Stimulated activated CD4-positive, alpha-beta T cell treated with anti-CD3 and anti-CD28 coated beads, TNF-alpha, amount 100 ng/mL, for 1 hour (primary cell): ENCODE data around the gene RAI14.

Experiments used
- DNase-seq, 3 donors: peaks; one replicate each; pipeline ENCODE4 v3.0.0-alpha.2; 2020; ENCODE audit warnings: low read depth in 3 of 3, low spot score in 1 of 3

The RAI14 gene

DNA sequence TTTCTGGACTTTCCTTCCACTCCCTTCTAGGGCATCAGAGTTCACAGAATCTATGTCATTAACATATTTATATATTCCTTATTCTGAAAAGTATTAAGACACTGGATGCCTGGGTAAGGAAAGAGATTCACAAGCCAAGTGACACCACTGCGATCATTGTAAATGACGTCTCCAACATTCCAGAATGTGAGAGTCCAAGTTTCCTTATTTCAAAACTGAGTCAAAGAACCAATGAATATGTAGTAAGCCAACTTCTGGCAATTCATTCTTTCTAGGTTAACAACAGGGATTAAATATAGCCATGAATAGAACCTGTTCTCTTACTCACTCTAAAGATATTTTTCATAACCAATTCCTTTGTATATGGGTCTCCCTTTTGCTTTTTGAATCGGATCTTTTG lies 18.1 kb downstream of the RAI14 start:
- DNase-seq: no peak

DNA sequence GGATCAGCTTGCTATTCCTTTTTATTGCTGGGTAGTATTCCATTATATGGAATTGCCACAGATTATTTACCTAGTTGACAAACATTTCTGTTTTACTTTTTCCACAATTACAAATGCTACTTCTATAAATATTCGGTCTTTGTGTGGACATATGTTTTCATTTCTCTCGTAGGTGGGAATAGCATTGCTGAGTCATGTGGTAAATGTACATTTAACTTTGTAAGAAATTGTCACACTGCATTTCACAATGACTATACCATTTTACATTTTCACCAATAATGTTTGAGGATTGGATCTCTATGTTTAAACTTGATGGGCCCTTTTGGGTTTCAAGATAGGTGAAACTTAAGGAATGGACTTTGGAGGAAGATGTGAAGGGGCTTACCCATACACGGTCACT lies 19.7 kb downstream of the RAI14 start:
- no peak for DNase-seq

DNA sequence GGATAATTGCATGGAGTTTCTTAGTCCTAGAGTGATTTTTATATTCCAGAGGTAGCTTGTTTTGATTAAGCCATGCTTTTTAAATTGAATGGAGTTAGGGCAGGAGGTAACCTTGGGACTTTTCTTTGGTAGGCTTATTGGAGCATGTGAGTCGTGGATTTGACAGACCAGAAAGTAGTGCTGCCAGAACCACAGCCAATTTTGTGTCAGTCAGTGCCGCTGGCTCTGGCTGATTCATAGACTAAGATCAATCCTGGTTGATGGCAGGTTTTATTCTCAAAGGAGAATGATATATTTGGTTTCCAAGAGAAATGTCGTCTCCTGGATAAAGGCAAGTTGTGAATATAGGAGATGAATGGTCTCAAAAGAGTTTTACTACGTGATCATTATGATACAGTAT lies 20.3 kb downstream of the RAI14 start:
- DNase-seq: no peak

DNA sequence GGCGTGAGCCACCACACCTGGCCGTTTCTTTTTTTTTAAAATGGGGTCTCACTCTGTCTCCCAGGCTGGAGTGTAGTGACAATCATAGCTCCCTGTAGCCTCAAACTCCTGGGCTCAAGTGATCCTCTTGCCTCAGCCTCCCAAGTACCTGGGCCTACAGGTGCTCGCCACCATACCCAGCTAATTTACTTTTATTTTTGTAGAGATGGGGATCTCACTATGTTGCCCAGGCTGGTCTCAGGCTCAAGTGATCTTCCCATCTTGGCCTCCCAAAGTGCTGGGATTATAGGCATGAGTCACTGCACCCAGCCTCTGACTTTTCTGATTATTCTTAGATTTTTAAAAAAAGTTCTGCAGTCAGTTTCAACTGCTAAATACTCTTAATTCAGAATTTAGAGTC lies 21.3 kb downstream of the RAI14 start:
- no peak for DNase-seq

DNA sequence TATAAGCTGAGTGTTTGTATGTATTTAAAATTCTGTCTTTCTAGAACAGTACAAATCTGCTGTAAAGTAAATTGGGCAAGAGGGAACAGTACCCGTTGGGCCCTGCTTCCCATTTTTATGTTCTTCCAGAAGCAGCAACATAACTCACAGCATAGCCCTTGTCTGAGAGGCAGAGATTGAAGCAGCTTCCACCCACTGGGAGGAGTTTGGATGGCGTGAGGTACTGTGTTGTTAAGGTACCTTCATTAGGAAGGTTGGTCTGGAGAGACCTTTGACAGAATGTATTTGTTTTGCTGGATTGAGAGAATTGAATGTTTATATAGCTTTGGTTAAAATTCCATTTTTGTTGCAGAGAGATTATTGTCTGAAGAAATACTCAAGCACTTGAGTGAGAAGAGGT lies 24.8 kb downstream of the RAI14 start:
- no peak for DNase-seq

DNA sequence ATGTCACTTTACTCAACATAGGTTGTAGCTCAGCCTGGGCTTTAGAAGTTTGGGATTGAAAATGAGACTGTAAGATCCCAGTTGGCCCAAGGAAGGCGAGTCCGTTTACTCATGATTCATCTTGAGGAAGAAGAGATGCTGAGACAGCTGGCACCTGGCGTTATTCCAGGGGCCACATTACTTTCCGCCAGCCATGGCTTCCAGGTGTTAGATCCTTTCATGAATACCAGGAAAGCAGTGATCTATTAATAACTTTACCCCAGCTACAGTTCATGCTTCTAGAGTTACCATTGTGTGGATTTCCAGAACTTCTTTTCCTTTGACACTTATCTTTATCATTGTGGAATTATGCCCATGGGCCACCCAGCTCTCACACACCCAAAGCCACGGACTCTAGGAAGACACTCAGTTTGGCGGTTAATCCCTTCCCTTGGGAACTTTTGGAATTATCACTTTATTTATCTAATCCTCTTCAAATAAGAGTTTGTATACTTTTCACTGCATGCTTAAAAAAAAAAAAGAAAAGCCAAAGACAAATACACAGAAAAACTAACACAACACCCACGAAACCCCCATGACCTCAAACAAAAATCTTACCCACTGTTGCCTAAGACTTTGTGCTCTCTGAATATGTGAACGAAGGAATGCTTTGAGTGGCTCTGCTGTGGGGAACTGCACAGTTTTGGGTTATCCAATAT lies 26.9 kb downstream of the RAI14 start:
- DNase-seq: no peak

DNA sequence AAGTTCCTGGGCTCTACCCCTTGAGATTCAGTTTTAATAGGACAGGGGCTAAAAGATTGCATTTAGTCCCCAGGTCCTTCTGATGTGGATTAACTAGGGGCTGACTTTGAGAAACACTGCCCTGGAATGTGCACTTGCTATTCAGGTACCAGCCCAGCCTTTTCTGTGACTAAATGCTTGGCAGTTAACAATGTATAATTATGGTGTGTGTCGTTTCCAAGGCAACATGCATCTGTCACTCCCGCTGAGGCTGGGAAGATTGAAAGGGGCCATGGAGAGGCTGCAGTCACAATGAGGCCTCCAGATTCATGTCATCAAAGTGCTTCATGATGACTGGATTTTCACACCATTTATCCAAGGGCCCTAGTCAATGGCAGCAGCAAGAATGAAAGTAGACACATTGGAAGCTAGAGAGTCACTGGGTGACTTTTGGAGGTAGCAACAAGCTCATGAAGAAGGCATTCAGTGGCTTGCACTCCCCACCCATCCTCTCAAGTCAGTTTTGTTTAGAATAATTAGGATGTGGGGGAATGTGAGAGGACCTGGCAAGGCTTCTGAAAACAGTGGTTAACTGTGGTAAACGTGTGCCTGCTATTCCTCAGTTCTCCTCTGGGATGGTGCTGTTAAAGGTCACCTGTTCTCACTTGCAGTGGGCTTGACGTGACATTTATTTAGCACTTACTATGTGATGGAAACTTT lies 28.3 kb downstream of the RAI14 start:
- DNase-seq: no peak

DNA sequence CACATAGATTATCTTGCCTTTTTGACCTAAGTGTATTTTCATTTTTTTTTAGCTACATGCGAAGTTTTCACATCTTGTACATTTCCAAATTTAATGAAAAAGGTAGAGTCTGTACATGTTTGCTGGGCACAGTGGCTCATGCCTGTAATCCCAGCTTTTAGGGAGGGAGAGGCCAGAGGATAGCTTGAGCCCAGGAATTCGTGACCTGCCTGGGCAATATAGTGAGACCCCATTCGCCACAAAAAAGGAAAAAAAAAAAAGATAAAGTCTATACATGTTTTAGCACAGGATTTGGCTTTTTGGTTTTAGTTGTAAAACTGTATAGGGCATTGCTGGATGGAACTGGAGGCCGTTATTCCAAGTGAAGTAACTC lies 28.8 kb downstream of the RAI14 start:
- no peak for DNase-seq

DNA sequence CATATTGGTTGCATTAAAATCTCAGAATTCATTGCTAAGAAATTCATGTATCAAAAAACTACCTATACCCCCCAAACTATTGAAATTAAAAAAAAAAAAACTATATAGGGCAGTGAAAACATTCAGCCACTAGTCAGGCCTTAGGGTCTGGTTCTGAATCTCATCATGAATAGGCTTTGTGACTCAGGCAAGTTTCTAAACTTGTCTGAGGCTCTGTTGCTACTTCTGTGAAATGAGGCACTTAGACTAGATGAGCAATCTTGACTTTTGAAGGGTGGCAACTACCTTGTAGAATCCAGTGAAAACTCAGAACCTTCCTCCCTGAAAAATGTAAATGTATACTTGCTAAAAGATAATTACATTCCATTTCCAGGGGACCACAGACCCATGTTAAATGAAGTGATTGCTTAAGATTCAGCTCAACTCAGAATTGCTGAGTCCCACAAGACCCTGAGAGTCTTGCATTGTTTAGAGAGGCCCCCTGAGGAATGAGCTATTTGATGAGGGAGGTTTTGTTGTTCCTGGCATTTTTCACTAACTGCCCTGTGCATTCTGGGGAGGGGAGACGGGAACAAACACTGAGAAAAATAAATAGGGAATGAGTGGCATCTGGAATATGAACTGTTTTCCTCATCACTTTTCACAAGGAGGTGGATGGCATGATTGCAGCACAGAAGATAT lies 29.5 kb downstream of the RAI14 start:
- DNase-seq: no peak

DNA sequence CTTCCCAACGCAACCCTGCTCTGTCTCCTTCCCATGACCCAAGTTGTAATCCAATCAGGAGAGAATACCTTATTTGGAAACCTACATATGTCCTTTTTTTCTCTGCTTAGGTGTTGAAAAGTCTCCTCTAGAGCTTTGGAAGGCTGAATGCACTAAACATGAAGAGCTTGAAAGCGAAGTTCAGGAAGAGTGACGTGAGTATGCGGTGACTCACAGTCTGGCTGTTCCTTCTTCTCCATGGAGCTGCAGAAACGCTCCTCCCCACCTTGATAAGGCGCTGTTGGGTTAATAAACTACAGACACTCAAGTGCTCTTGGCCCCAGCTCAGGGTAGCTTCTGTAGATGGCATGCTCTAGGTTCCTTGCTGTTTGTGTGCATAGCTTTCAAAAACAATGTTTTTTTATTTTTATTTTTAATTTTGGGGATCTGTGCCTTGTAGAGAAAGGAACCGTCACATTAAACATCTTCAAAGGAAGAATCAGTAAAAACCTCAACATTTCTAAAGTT lies 30.7 kb downstream of the RAI14 start:
- no peak for DNase-seq

DNA sequence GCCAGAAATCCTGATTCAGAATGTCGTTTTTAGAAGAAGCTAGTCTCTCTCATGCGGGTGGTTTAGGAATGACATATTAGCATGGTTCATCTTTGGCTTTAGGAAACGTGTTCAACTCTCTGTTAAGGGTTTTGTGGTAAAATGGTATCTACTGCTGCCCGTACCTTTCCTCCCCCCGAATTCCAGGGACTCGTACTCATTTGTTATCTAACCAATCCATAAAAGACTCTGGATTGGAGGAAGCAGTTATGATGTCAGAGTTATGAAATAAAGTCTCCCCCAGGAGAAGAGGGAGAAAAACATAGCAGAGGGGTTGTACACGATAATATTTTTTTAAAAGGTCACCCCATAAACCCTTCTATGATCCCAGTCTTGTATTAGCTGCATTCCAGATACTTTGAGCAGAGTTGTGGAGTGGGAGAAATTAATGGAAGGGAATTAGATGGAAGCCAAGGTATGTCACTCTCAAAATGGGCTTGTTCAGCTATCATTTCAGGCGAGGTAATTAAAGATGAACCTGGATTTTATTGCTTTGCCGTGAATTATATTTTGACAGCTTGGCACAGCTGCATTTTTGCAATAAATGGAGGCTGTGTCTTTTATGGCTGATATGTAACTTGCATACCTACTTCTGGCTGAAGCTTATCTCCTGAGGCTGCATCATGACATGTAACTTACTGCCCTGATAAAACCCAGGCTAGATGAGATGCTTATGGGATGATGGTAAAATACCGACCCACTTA lies 31.3 kb downstream of the RAI14 start:
- no peak for DNase-seq

DNA sequence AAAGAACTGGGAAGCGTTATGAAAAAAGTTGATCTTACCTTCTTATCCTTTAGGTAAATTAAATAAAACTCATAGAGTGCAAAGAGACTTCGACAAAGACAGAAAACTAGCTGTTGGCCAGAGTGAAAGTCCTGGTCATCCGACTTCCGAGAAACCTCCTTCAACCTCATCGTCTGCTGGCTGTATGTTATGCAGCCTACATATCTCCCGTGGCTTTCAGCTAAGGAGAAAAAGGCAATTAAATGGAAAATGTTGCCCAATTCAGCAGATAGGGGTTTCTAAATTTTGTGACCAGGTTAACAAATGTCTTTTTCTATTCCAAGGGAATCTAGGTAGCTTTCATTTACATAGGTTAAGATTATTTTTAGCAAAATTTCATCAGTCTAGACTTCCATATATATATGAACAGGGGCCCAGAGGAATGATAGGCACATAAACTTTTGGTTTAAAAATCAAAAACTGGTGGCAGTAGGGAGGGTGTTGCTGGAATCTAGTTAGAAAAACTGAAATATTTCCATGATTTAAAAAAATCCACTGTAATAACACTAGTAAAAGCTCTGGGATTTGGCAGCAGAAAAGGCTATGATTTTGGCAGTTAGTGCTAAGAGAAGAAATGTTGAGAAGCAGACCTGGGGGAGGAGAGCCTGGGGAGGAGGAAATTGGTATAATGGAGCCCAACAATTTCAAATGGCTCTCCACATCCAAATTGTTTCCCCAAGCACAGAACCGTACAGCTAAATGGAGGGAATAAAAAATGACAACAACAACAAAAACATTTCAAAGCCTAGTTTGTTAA lies 32.1 kb downstream of the RAI14 start:
- DNase-seq: no peak

DNA sequence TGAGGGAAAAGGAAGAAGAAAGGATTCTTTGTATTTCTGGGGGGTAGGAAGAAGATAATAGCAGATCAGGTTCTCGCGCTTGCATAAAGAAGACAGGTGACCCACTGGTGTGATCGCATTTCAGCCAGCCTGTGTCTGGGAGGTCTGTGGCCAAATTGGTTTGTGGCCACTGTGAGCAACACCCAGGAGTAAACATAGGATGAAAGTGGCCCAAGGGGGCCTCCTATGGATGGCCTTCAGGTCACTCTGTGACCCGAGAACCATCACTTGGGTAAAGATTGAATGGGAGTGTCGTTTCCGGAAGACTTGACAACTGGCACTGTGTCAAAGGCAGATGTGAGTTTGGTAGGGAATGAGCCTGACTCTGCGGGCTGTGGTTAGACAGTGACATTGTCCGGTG lies 34.2 kb downstream of the RAI14 start:
- no peak for DNase-seq

DNA sequence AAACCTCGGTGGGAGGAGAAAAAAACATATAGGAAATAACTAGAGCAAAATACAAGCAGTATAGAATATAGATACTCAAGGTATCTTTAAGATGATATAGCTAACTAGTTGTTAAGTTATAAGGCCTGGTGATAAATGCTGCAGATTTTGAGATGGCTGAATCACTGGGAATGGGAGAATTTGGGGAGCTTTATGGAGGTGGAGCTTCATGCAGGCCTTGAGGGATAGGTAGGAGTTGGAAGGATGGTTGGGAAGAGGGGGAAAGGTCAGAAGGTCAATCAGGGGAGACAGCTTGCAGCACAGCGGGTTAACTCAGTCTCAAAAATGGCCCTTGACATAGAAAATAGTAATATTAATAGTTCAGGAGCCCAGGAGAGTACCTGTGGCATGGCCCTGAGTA lies 34.8 kb downstream of the RAI14 start:
- no peak for DNase-seq

DNA sequence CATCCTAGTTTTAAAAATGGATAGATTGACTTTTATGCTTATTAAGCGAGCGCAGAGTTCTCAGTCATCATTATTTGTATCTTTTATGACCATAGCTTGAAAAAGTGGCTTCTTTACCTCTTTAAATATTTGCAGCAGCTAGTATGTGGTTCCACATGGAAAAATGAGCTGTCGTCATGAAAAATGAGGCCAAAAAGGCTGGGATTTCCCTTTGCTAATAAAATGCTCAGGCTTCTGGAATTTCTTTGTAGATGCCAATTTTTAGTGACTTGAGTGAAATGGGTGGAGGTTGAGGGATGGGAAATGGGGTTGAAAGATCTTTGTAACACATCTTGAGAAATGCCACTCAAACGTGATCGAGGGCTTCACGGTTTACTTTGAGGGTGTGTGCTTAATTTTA lies 35.2 kb downstream of the RAI14 start:
- no peak for DNase-seq

DNA sequence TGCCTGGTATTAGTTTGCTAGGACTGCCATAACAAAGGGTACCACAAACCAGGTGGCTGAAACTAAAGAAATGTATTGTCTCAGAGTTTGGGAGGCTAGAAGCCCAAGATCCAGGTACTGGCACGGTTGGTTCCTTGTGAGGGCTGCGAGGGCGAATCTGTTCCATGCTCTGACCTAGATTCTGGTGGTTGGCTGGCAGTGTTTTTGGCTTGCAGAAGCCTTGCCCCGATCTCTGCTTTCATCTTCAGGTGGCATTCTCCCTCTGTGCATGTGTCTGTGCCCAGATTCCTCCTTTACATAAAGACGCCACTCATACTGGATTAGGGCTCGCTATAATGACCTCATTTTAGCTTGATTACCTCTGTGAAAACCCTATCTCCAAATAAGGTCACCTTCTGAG lies 36.7 kb downstream of the RAI14 start:
- DNase-seq: no peak

DNA sequence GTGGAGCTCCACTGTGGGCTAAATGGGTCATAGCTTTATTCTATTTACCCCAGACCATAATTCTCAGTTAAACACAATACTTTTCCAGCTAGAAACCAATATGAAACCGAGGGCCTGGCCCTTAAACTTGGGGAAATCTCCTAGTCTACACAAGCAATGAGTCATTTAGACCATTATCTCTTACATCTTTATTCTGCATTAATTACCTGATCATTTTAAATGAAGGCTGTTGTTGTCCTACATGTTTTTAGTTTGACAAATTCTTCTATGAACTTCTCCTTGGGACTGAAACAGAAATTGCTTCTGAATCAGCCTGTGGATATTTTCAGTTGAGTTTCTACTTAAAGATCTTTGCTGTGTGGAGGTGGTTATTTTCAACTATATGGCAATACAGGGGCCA lies 37.9 kb downstream of the RAI14 start:
- no peak for DNase-seq

DNA sequence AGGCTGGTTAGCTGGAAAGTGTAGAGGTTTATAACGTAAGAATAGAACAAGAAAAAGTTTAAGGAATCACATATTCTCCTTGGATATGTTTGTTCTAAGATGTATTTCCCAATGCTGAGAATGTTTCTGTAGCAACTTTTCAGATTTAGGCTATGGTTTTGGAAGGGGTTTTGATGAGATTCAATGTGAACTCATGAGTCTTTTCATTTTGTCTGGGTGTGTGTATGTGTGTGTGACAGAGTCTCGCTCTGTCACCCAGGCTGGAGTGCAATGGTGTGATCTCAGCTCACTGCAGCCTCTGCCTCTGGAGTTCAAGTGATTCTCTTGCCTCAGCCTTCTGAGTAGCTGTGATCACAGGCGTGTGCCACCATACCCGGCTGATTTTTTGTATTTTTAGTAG lies 38.6 kb downstream of the RAI14 start:
- no peak for DNase-seq

DNA sequence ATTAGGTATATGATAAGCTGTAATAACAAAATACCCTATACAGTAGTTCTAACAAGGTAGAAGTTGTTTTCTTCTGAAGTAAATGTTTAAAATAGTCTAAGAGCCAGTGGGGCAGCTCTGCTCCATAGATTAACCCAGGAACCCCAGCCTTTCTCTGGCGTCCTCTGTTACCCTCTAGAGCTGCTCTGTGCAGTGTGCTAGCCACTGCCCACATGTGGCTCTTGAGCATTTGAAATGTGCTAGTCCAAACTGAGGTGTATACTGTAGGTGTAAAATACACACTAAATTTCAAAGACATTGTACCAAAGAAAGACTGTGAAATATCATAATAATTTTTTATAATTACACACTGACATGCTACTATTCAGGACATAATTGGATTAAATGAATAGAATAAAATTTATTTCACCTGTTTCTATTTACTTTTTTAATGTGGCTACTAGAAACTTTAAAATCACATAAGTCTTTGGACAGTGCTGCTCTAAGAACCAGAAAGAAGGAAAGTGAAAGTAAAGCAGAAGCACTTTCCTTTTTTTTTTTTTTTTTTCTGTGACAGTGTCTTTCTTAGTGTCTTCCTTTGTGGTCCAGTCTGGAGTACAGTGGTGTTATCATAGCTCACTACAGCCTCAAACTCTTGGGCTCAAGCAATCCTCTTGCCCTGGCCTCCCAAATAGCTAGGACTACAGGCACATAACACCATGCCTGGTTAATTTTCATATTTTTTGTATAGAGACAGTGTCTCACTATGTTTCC lies 39.3 kb downstream of the RAI14 start:
- no peak for DNase-seq
